Endothelial cell of hepatic sinusoid (primary cell): ENCODE measurements around the gene FOXD4L6.
"Not testable (repeated sequence)": the region's sequence is repeated elsewhere in the genome, so short reads cannot be mapped to it uniquely, and the experiment has no call there.

Source experiments
- in situ Hi-C: cut with HindIII; loops from 2 replicates; pipeline ENCODE4 v1.10.0; 2017; ENCODE audit warnings: low sequenced_read_pairs

The FOXD4L6 gene

GRCh38 chr9:41104542-41104941 is 23.9 kb downstream of the FOXD4L6 start:
- in situ Hi-C loops = not testable (repeated sequence)

- in situ Hi-C loops = not testable (repeated sequence)
These were observed 28.0 kb downstream of the FOXD4L6 start for GRCh38 chr9:41100508-41100907.

GRCh38 chr9:41098759-41099158 is 29.7 kb downstream of the FOXD4L6 start:
- in situ Hi-C loops = not testable (repeated sequence)

DNA sequence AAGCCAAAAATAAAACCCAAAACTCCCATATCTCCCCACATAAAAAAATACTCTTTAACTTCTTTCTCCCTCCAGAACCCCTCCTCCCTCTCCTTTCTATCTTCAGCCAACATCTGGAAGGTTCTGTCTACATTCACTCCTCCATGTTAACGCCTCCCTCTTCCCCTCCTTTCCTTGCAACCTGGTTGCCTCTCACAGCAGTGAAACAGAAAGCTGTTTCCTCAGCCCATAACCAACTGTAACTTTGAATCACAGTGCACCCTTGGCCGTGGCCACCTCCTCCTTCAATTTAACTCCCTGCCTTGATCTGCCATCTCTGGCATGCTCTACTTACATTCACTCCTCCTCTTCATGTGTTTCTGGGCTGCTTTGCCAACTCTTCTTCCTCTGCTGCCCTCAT is 33.4 kb downstream of the FOXD4L6 start:
- in situ Hi-C loops = not testable (repeated sequence)

- in situ Hi-C loops = not testable (repeated sequence)
These were observed 34.3 kb downstream of the FOXD4L6 start for GRCh38 chr9:41094010-41094773.

GRCh38 chr9:41090922-41091321 is 37.6 kb downstream of the FOXD4L6 start:
- in situ Hi-C loops = not testable (repeated sequence)

- in situ Hi-C loops = not testable (repeated sequence)
These were observed 38.1 kb downstream of the FOXD4L6 start for GRCh38 chr9:41090386-41090785.

GRCh38 chr9:41088450-41089059 is 39.9 kb downstream of the FOXD4L6 start:
- in situ Hi-C loops = not testable (repeated sequence)

DNA sequence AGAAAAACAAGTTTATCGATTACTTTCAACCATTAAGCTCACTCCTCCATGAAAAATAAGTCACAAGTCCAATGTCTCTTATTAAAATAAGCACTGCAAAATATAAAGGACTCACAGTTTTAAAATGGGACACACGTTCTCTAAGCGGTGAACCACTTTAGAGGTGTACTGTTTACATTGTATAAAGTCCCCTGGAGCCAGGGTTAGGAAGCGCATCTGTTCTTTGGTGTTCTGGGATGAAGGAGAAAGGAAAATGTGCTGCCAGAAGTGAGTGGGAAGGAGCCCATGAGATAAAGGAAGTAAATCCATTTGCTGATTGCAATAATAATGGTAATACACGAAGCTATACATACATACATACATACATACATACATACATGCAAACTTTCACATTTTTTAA is 40.6 kb downstream of the FOXD4L6 start:
- in situ Hi-C loops = not testable (repeated sequence)

DNA sequence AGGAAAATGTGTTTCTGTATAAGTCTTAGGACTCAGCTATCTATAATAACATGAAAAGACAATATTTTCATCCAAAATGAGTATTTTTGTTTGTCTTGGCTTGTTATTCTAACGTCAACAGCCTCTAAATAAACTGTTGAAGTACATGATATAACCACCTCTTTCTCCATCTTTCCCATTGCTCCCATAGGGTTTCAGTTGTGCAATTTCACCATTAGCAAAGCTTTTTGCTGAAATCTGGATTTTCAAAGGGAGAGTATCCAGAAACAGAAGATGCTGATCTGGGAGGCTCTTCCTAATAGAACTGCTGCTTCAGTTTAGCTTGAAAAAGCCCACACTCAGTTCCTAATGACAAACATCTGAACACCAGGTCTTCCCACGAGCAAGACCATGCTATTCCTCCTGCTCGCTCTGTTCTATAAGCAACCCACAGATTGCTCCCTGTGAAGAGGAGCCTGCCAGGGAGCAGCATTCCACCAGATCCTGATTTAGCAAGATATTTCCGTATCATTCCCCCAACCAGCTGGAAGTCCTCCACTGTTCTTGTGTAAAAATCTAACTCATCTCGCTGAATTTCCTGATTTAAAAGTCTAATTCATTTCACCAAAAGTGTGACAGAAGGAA is 41.2 kb downstream of the FOXD4L6 start:
- in situ Hi-C loops = not testable (repeated sequence)

DNA sequence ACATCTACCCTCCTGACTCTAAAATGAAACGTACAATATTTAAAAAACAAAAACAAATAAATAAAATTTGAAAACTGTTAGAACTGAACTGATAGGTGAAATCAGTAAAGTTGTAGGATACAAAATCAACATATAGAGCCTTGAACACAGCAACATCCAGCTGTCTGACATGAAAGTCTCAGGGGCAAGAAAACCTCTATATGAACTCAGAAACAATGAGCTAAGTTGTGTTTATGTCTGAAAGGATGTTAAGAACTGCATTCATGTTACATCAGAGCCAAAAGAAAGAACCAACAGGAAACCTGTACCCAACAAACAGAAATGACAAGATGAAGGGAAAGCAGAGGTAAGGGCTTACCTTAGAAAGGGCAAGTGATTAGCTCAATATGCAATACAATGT is 41.8 kb downstream of the FOXD4L6 start:
- in situ Hi-C loops = not testable (repeated sequence)

- in situ Hi-C loops = not testable (repeated sequence)
These were observed 42.3 kb downstream of the FOXD4L6 start for GRCh38 chr9:41086215-41086614.

GRCh38 chr9:41082358-41082757 is 46.1 kb downstream of the FOXD4L6 start:
- in situ Hi-C loops = not testable (repeated sequence)

- in situ Hi-C loops = not testable (repeated sequence)
These were observed 49.0 kb downstream of the FOXD4L6 start for GRCh38 chr9:41079464-41079863.

DNA sequence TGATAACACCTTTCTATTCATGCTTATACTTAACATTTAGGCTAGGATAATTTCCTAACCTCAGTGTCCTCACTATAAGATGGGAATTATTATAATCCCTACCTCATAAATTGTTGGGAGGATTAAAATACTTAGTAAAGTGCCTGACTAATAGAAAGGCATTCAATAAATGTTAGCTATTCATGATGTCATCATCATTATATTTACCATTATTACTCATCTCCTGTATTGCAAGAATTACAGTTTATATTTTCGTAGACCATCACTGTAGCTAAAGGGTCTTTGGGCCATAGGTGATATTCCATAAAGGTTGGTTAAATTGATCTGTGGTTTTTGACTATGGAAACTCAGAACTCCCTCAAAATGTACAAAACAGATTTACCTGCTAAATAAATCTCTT is 50.9 kb downstream of the FOXD4L6 start:
- in situ Hi-C loops = not testable (repeated sequence)
